Heart left ventricle (tissue), 16 donors: ENCODE measurements around the gene MBP. TPM values are rescaled to one million over a fixed set of nuclear protein-coding genes. Genes with fewer than 3 reads are reported as not detected.

ENCODE experiments used
- ATAC-seq, 4 donors: fragments of 200-7000 bp; cut with Tn5 transposase; one replicate each; pipeline ENCODE4 v1.9.1; 2020 to 2022; ENCODE audit warnings: moderate library complexity in 4 of 4, mild to moderate bottlenecking in 3 of 4, moderate number of reproducible peaks in 1 of 4
- DNase-seq, 5 donors: peaks; one replicate each; pipeline ENCODE4 v3.0.0-alpha.2; 2020
- H3K27ac ChIP-seq, 12 donors: fragments of 200-600 bp; sonication (generic) in 4 of 12; one replicate each; pipeline versions ENCODE4 v1.5.0 to v1.8.0; 2016 to 2022; ENCODE audit warnings: mild to moderate bottlenecking in 2 of 12
- H3K27me3 ChIP-seq, 9 donors: fragments of 200-600 bp; sonication (generic) in 2 of 9; one replicate each; pipeline versions ENCODE4 v1.5.1 to v1.8.0; 2016 to 2022; ENCODE audit warnings: mild to moderate bottlenecking in 3 of 9
- H3K36me3 ChIP-seq, 9 donors: fragments of 200-600 bp; sonication (generic) in 2 of 9; one replicate each; pipeline versions ENCODE4 v1.5.0 to v1.8.0; 2018 to 2022; ENCODE audit warnings: mild to moderate bottlenecking in 2 of 9
- H3K4me1 ChIP-seq, 12 donors: fragments of 200-600 bp; sonication (generic) in 4 of 12; one replicate each; pipeline versions ENCODE4 v1.5.0 to v1.8.0; 2016 to 2022; ENCODE audit warnings: mild to moderate bottlenecking in 3 of 12
- H3K4me3 ChIP-seq, 12 donors: fragments of 200-600 bp; sonication (generic) in 4 of 12; one replicate each; pipeline versions ENCODE4 v1.5.0 to v1.8.0; 2017 to 2022; ENCODE audit warnings: mild to moderate bottlenecking in 9 of 12, moderate library complexity in 4 of 12
- H3K9me3 ChIP-seq, 12 donors: fragments of 200-600 bp; sonication (generic) in 4 of 12; one replicate each; pipeline versions ENCODE4 v1.5.0 to v1.8.0; 2016 to 2022; ENCODE audit warnings: mild to moderate bottlenecking in 1 of 12
- POLR2A ChIP-seq, 2 donors: fragments of 450-650 bp; IDR thresholded peaks; one replicate each; pipeline ENCODE4 v1.6.1; 2017; ENCODE audit warnings: antibody characterized with exemption in 2 of 2, mild to moderate bottlenecking in 2 of 2, moderate library complexity in 2 of 2
- WGBS, 4 donors: extraction: QIAGEN DNeasy Blood & Tissue Kit in 2 of 4; methylation state at CpG; one replicate each; pipeline versions ENCODE4 v1.1.5 to v1.1.7; 2013 to 2018; 5-methylcytosine and 5-hydroxymethylcytosine counted together
- intact Hi-C, 10 donors: fragments of 100-400 bp; cut with DNase I; formaldehyde crosslinking; loops; one replicate each; pipeline versions ENCODE4 v1.11.1 to v1.14.2; 2022
- polyA plus RNA-seq, 2 donors: library from polyadenylated mRNA; stranded (reverse); fragments of 200-250 nt; gene quantifications; one replicate each; pipeline ENCODE4 v1.2.3, GENCODE V29; 2013
- total RNA-seq, 9 donors: library from RNA; depleted of rRNA in 2 of 9; stranded (reverse); fragments of >200 nt in 2 of 9; fragmentation: NEBNext Ultra II Directional in 3 of 9; extraction: Animal tissue kit (Norgen Biotek cat#: 25700) in 3 of 9; gene quantifications; one replicate each; pipeline versions ENCODE4 v1.1.0 to v1.2.4, GENCODE V29; 2016 to 2023
- TF ChIP-seq, protein P1 (sequence below), 12 donors: fragments of 200-600 bp; sonication (generic) in 4 of 12; IDR thresholded peaks; one replicate each; pipeline versions ENCODE4 v1.5.0 to v1.8.0; 2018 to 2022; ENCODE audit warnings: antibody characterized with exemption in 12 of 12, mild to moderate bottlenecking in 5 of 12
- donor health status: ischemic (EF 13 %, LVEDD 7.1; RV severe dilation, severe dysfunction).
- donor health status: healthy with polysubstance abuse.
- donor health status: DM: no; HTN: yes; CAD: no.
- donor health status: DM: no; HTN: no; CAD: no.
- donor health status: ischemic (EF 25% LVEDD 6.9; RV normal size, moderate dysfunction).
- donor health status: ischemic (EF 25% LVEDD 5.7; RV mildly dilated, moderate dysfunction).
- donor health status: healthy.
- donor health status: DM: yes; HTN: yes; CAD: no.
- donor health status: ischemic (EF 35%, LVEDD 5.7; RV mildly dilated, moderate dysfunction).
- donor health status: nonischemic (EF 11% LVEDD 7.7; RV severe dilation, severe dysfunction).
- donor health status: DM: yes; HTN: yes; CAD: no.
- donor health status: PGD.
- donor health status: ischemic (EF 29% LVEDD 5.4; RV normal size, mild dysfunction).
- donor health status: nonischemic (EF 23%, LVEDD 6.1; RV moderate dilation, normal function).

The MBP gene
- total and polyA plus RNA-seq, 11 donors, result 7.7 to 93.0 (median 31.8) TPM

DNA sequence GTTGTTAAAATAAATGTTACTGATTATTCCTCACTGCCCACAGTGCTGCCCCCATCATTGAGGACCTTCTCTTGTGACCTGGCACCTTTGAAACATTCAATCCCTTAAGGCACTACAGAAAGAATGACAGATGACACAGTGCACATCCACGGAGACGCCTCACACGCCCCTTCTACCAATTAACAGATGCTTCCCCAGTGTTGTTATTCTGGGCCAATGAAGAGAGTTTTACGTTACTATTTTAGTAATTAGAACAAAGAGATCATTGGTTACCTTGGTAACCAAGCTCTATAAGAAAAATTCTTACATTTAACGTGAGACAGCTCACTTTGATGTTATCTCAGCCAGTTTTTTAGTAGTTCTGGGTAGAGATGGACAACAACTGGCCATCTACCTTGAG is 158.2 kb downstream of the MBP start:
- intact Hi-C loops, result no loop called here
- WGBS, 4 donors, result 87 to 94% (median 91%) methylated on average over 5 of the region's 5 CpGs

DNA sequence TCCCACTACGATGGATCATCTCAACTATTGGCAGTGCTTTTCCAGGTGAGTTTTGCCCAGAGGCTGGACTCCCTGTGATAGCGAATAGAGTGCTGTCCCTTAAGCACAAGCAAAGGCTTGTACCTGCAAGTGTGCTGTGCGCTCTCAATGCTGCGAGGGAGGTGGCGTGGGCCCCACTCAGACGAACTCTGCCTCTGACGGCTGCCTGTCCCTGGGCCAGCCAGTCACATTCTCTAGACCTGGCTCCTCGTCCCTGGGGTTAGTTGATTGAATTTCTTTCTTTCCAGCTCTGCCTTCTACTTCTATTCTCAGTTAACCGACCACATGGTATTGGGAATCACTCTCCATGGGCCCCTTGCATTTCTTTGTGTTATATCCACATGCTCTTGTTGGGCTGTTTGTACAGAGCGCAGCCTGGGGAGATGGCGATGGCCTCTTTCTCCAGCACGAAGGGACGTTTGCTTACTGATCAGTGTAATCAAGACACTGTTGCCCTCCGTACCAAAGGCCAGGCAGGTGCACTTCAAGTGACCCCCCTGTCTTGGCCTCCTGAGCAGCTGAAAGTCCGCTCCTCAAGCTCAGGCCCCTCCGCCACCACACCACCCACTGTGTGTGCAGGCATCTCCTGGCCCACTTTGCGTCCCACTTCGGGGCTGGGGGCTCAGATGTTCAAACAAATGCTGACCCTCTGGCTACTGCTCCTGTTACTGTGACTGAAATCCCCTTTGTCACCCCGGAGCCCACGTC is 158.9 kb downstream of the MBP start:
- peaks cover 0 to 11% (median 7%) of the 10 kb centered on the region in 9 donors for H3K36me3 ChIP-seq
- H3K27me3 ChIP-seq, result no peaks in the 10 kb centered on the region
- no peak for TF ChIP-seq POLR2A (IDR thresholded peaks at IDR 0.05)
- TF ChIP-seq, protein P1, sequence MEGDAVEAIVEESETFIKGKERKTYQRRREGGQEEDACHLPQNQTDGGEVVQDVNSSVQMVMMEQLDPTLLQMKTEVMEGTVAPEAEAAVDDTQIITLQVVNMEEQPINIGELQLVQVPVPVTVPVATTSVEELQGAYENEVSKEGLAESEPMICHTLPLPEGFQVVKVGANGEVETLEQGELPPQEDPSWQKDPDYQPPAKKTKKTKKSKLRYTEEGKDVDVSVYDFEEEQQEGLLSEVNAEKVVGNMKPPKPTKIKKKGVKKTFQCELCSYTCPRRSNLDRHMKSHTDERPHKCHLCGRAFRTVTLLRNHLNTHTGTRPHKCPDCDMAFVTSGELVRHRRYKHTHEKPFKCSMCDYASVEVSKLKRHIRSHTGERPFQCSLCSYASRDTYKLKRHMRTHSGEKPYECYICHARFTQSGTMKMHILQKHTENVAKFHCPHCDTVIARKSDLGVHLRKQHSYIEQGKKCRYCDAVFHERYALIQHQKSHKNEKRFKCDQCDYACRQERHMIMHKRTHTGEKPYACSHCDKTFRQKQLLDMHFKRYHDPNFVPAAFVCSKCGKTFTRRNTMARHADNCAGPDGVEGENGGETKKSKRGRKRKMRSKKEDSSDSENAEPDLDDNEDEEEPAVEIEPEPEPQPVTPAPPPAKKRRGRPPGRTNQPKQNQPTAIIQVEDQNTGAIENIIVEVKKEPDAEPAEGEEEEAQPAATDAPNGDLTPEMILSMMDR (IDR thresholded peaks at IDR 0.05), result no peak
- 95 to 97% (median 96%) methylated on average over 20 of the region's 20 CpGs for WGBS, 4 donors
- H3K9me3 ChIP-seq, result no peaks in the 10 kb centered on the region
- ATAC-seq (no peak), DNase-seq (no peak)
- no peak overlapping the region for H3K4me3 ChIP-seq
- H3K27ac ChIP-seq, result no peak overlapping the region
- intact Hi-C loops, result no loop called here
- peaks cover 0 to 16% (median 3%) of the 10 kb centered on the region in 12 donors for H3K4me1 ChIP-seq

More for the DNA sequence above, 158.2 kb downstream of the MBP start:
- DNase-seq (no peak), ATAC-seq (no peak)
- H3K9me3 ChIP-seq, result no peaks in the 10 kb centered on the region
- TF ChIP-seq, protein P1 (IDR thresholded peaks at IDR 0.05), result no peak
- TF ChIP-seq POLR2A (IDR thresholded peaks at IDR 0.05), result no peak
- no peak overlapping the region for H3K4me3 ChIP-seq
- H3K4me1 ChIP-seq, result peaks cover 0 to 16% (median 3%) of the 10 kb centered on the region in 12 donors
- no peaks in the 10 kb centered on the region for H3K27me3 ChIP-seq
- H3K36me3 ChIP-seq, result peaks cover 0 to 4% (median under 1%) of the 10 kb centered on the region in 9 donors
- no peak overlapping the region for H3K27ac ChIP-seq

DNA sequence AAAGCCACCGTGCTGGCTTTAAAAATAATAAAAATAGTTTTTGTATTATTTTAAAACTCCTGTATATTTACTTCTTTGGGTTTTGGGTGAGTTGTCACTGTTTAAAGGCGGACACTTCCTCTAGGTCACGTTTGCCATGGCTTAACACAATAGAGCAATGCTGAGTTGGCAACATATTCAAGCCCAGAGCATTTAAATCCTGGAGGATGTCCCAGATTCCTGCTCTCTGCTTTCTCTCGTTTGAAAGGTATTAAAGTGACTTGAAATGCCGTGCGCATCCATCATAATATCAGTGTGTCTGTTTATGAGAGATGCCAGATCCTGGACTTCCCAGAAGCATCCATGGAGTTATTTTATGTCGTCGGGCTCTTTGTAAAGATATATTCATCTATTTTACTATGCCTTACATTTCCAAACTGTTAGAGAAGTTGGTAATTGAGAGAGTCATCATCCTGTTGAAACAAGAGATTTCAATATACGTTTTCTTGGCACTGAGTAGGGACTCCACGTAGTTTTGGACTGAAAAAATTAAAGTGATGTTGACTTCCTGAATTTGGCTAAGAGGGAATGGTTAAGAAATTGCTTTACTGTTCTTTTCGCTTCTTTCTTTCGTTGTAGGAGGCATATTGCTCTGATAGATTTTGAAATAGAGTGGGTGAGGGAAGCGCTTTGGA is 159.6 kb downstream of the MBP start:
- no peak for ATAC-seq

DNA sequence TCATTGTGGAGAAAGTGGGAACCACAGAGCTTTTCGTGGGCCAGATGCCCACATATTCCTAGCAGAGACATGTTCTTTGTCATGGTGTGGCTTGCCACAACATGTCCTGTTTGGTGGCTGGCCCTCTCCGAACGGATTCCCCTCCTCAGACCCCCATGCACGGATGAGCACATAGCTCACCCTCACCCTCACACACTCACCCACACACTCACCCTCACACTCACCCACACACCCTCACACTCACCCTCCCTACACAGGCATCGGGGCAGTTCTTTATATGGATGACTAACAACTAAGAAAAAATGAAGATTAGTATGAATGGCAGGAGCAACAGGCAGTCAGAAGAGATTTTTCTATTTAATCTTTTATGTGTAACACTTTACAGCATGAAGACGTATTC is 160.3 kb downstream of the MBP start:
- H3K9me3 ChIP-seq, result no peaks in the 10 kb centered on the region
- no peak overlapping the region for H3K4me3 ChIP-seq
- no peak for TF ChIP-seq POLR2A (IDR thresholded peaks at IDR 0.05)
- TF ChIP-seq, protein P1 (IDR thresholded peaks at IDR 0.05), result no peak
- H3K27me3 ChIP-seq, result no peaks in the 10 kb centered on the region
- H3K36me3 ChIP-seq, result peaks cover 0 to 20% (median 15%) of the 10 kb centered on the region in 9 donors
- DNase-seq, result no peak
- H3K4me1 ChIP-seq, result peaks cover 0 to 9% (median 0%) of the 10 kb centered on the region in 12 donors
- WGBS, 4 donors, result 87 to 95% (median 94%) methylated on average over 6 of the region's 6 CpGs
- intact Hi-C loops, result no loop called here
- no peak overlapping the region for H3K27ac ChIP-seq
- ATAC-seq, result no peak

More for the DNA sequence above, 159.6 kb downstream of the MBP start:
- Histone ChIP-seq H3K4me1 (peaks cover 0 to 16% (median 3%) of the 10 kb centered on the region in 12 donors), H3K9me3 (no peaks in the 10 kb centered on the region), H3K27me3 (no peaks in the 10 kb centered on the region), H3K4me3 (no peak overlapping the region), H3K36me3 (peaks cover 0 to 18% (median 14%) of the 10 kb centered on the region in 9 donors), H3K27ac (no peak overlapping the region)
- DNase-seq, result no peak
- 67 to 72% (median 68%) methylated on average over 13 of the region's 13 CpGs for WGBS, 4 donors
- no peak for TF ChIP-seq POLR2A (IDR thresholded peaks at IDR 0.05)
- TF ChIP-seq, protein P1 (IDR thresholded peaks at IDR 0.05), result no peak
- intact Hi-C loops, result no loop called here
